ENCODE data around the gene PKP4.

- TF ChIP-seq ASH2L (IDR thresholded peaks at IDR 0.05; ENCODE audit: low read length): no peak
- TF ChIP-seq, protein P1, sequence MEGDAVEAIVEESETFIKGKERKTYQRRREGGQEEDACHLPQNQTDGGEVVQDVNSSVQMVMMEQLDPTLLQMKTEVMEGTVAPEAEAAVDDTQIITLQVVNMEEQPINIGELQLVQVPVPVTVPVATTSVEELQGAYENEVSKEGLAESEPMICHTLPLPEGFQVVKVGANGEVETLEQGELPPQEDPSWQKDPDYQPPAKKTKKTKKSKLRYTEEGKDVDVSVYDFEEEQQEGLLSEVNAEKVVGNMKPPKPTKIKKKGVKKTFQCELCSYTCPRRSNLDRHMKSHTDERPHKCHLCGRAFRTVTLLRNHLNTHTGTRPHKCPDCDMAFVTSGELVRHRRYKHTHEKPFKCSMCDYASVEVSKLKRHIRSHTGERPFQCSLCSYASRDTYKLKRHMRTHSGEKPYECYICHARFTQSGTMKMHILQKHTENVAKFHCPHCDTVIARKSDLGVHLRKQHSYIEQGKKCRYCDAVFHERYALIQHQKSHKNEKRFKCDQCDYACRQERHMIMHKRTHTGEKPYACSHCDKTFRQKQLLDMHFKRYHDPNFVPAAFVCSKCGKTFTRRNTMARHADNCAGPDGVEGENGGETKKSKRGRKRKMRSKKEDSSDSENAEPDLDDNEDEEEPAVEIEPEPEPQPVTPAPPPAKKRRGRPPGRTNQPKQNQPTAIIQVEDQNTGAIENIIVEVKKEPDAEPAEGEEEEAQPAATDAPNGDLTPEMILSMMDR (IDR thresholded peaks at IDR 0.05; ENCODE audit: control extremely low read depth in 1 of 3, insufficient read depth in 1 of 3, low read depth in 1 of 3, low read length in 3 of 3): no peak
- no peak for TF ChIP-seq PHF8 (conservative IDR thresholded peaks at IDR 0.05; ENCODE audit: low read depth, low read length)
- no peak for TF ChIP-seq EP300 (IDR thresholded peaks at IDR 0.05; ENCODE audit: borderline replicate concordance in 1 of 2, low read depth in 2 of 2, low read length in 2 of 2)
- TF ChIP-seq GABPA (IDR thresholded peaks at IDR 0.05; ENCODE audit: borderline replicate concordance, insufficient read depth, low read length): no peak
- no peak for TF ChIP-seq CTBP2 (IDR thresholded peaks at IDR 0.05; ENCODE audit: borderline replicate concordance, insufficient read depth, insufficient read length, low read length)
- TF ChIP-seq TBP (IDR thresholded peaks at IDR 0.05; ENCODE audit: low read depth, low read length): no peak
- no peak for TF ChIP-seq CBX8 (IDR thresholded peaks at IDR 0.05; ENCODE audit: borderline replicate concordance, low read depth, low read length)
- TF ChIP-seq SP1 (IDR thresholded peaks at IDR 0.05; ENCODE audit: low read depth, low read length): no peak
- no peak for TF ChIP-seq POLR2AphosphoS5 (IDR thresholded peaks at IDR 0.05; ENCODE audit: low read depth, low read length)
These were observed 40.7 kb downstream of the PKP4 start for GRCh38 chr2:158497486-158497885.
